A673 (cell line): ENCODE data around the gene LCAT. TPM values are rescaled to one million over a fixed set of nuclear protein-coding genes. Genes with fewer than 3 reads are reported as not detected.
"Not testable (repeated sequence)": the region's sequence is repeated elsewhere in the genome, so short reads cannot be mapped to it uniquely, and the experiment has no call there.

ENCODE experiments used
- BruUV-seq: library from RNA; stranded (reverse); fragments of 400-500 nt; replicated peaks from 2 replicates; lab custom pipeline; 2021; lab: Mats Ljungman, UMichigan
- CTCF ChIA-PET: fragments of 300-600 bp; sonication (Branson Sonifier 250); formaldehyde crosslinking; loops from one replicate; lab custom pipeline; 2022; ENCODE audit warnings: antibody characterized with exemption; lab: Charles Lee
- POLR2A ChIA-PET: fragments of 300-600 bp; sonication (Branson Sonifier 250); formaldehyde crosslinking; loops from one replicate; lab custom pipeline; 2022; ENCODE audit warnings: antibody characterized with exemption; ENCODE audit not compliant: low non-redundant PET; lab: Charles Lee
- DNase-seq: peaks from one replicate; pipeline ENCODE4 v3.0.0-alpha.2; 2015; ENCODE audit warnings: low spot score
- H3K27ac ChIP-seq: fragments of 200-600 bp; sonication (generic); 2 replicates; pipeline ENCODE4 v1.5.1; 2016; ENCODE audit warnings: mixed run types, low read depth, mild to moderate bottlenecking, mixed read lengths, antibody characterized with exemption, low read length; ENCODE audit not compliant: poor library complexity, severe bottlenecking
- H3K27me3 ChIP-seq: fragments of 200-600 bp; sonication (generic); replicated peaks from 2 replicates; pipeline ENCODE4 v1.6.1; 2017; ENCODE audit warnings: mixed run types, low read depth, mild to moderate bottlenecking, mixed read lengths, antibody characterized with exemption, low read length; ENCODE audit not compliant: insufficient read depth, poor library complexity
- H3K36me3 ChIP-seq: fragments of 200-600 bp; sonication (generic); 2 replicates; pipeline ENCODE4 v1.6.1; 2016; ENCODE audit warnings: mixed run types, mild to moderate bottlenecking, mixed read lengths, antibody characterized with exemption, low read length; ENCODE audit not compliant: insufficient read depth, poor library complexity, severe bottlenecking
- H3K4me1 ChIP-seq: fragments of 200-600 bp; sonication (generic); 2 replicates; pipeline ENCODE4 v1.6.1; 2017; ENCODE audit warnings: mixed run types, mild to moderate bottlenecking, mixed read lengths, antibody characterized with exemption, low read length; ENCODE audit not compliant: insufficient read depth, poor library complexity, severe bottlenecking
- H3K4me3 ChIP-seq: fragments of 200-600 bp; sonication (generic); 2 replicates; pipeline ENCODE4 v1.5.1; 2016; ENCODE audit warnings: low read depth, mixed run types, mild to moderate bottlenecking, mixed read lengths, low read length; ENCODE audit not compliant: poor library complexity, severe bottlenecking
- H3K9me3 ChIP-seq: fragments of 200-600 bp; sonication (generic); 2 replicates; pipeline ENCODE4 v1.6.1; 2016; ENCODE audit warnings: mixed run types, low read depth, mild to moderate bottlenecking, mixed read lengths, antibody characterized with exemption, low read length; ENCODE audit not compliant: poor library complexity, severe bottlenecking
- CTCF ChIP-seq: fragments of 300-800, 200-600 bp; sonication (generic); conservative IDR thresholded peaks from 2 replicates; pipeline ENCODE4 v1.5.1; 2017; ENCODE audit warnings: low read depth, mild to moderate bottlenecking, antibody characterized with exemption, low read length, moderate library complexity, mixed read lengths
- EZH2 ChIP-seq: fragments of 200-600 bp; sonication (generic); IDR thresholded peaks from 2 replicates; pipeline ENCODE4 v1.6.1; 2017; ENCODE audit warnings: borderline replicate concordance, low read depth, mild to moderate bottlenecking, mixed read lengths, antibody characterized with exemption, low read length; ENCODE audit not compliant: poor library complexity, severe bottlenecking
- intact Hi-C: fragments of 100-400 bp; cut with micrococcal nuclease; formaldehyde crosslinking; loops from one replicate; pipeline ENCODE4 v1.10.0; 2022; ENCODE audit not compliant: unreplicated experiment
- total RNA-seq: library from RNA; stranded (reverse); gene quantifications from 2 replicates; pipeline ENCODE4 v1.2.3, GENCODE V29; 2021

Gene LCAT
- total RNA-seq, 1 experiment from 2014 or later: 17.6 TPM

- Histone ChIP-seq H3K4me3 (no peak overlapping the region), H3K36me3 (no peaks in the 10 kb centered on the region), H3K9me3 (no peaks in the 10 kb centered on the region), H3K27me3 (no peaks in the 10 kb centered on the region), H3K4me1 (no peaks in the 10 kb centered on the region), H3K27ac (no peak overlapping the region)
- BruUV-seq: no TSS peak
- no peak for DNase-seq
- intact Hi-C loops: no loop called here
- ChIA-PET POLR2A (no interaction called here), CTCF (no interaction called here)
- TF ChIP-seq EZH2: no peak
- TF ChIP-seq CTCF: no peak
Observed at GRCh38 chr16:67917140-67917851, 26.6 kb downstream of the LCAT start.

- intact Hi-C loops: no loop called here
- Histone ChIP-seq H3K4me1 (no peaks in the 10 kb centered on the region), H3K27ac (no peak overlapping the region), H3K9me3 (no peaks in the 10 kb centered on the region), H3K27me3 (no peaks in the 10 kb centered on the region), H3K36me3 (no peaks in the 10 kb centered on the region), H3K4me3 (no peak overlapping the region)
- BruUV-seq: no TSS peak
- DNase-seq: no peak
- CTCF ChIA-PET: no interaction called here
- POLR2A ChIA-PET: no interaction called here
- TF ChIP-seq EZH2: no peak
- TF ChIP-seq CTCF: no peak
Observed at GRCh38 chr16:67915831-67916723, 27.8 kb downstream of the LCAT start.

GRCh38 chr16:67915496-67915769, 28.5 kb downstream of the LCAT start:
- CTCF ChIA-PET: interaction anchor here (0.6 kb wide), 1 partner anchor 89 kb away, joined by 4 read pairs; no protein-coding TSS in a partner anchor
- H3K27ac ChIP-seq, H3K4me3 ChIP-seq, H3K4me1 ChIP-seq, H3K9me3 ChIP-seq, intact Hi-C loops, BruUV-seq, H3K27me3 ChIP-seq, POLR2A ChIA-PET, DNase-seq, H3K36me3 ChIP-seq: not testable (repeated sequence)
